TTC549 (cell line): ENCODE data around the gene NDRG3.

Experiments used
- FAIRE-seq: peaks from 2 replicates; lab custom pipeline; 2012; peaks lifted over from hg19 to GRCh38; lab: Jason Lieb, UNC

The NDRG3 gene

GRCh38 chr20:36745927-36746659 is at the start of gene NDRG3:
Gene NDRG3, minus strand, starts transcription at chr20:36746090. Its CDS starts 24,355 bp downstream, at chr20:36721735.
- no peak for FAIRE-seq

GRCh38 chr20:36794116-36794474 is 48.2 kb upstream of the NDRG3 start:
- FAIRE-seq, result no peak

GRCh38 chr20:36793294-36794115 is 47.6 kb upstream of the NDRG3 start:
- FAIRE-seq, result no peak

- no peak for FAIRE-seq
Measured at GRCh38 chr20:36792422-36792821, 46.5 kb upstream of the NDRG3 start.

- no peak for FAIRE-seq
Measured at GRCh38 chr20:36791862-36792261, 46.0 kb upstream of the NDRG3 start.

GRCh38 chr20:36786663-36787062 is 40.8 kb upstream of the NDRG3 start:
- no peak for FAIRE-seq

- FAIRE-seq, result no peak
Measured at GRCh38 chr20:36786246-36786645, 40.4 kb upstream of the NDRG3 start.

GRCh38 chr20:36785308-36785707 is 39.4 kb upstream of the NDRG3 start:
- no peak for FAIRE-seq

- no peak for FAIRE-seq
Measured at GRCh38 chr20:36784900-36785299, 39.0 kb upstream of the NDRG3 start.

GRCh38 chr20:36784116-36784515 is 38.2 kb upstream of the NDRG3 start:
- no peak for FAIRE-seq

GRCh38 chr20:36779656-36780025 is 33.8 kb upstream of the NDRG3 start:
- FAIRE-seq, result no peak

GRCh38 chr20:36778831-36779655 is 33.2 kb upstream of the NDRG3 start:
- FAIRE-seq, result no peak

GRCh38 chr20:36777576-36777975 is 31.7 kb upstream of the NDRG3 start:
- FAIRE-seq, result no peak

GRCh38 chr20:36777167-36777566 is 31.3 kb upstream of the NDRG3 start:
- FAIRE-seq, result no peak

GRCh38 chr20:36775826-36776225 is 29.9 kb upstream of the NDRG3 start:
- FAIRE-seq, result no peak

- FAIRE-seq, result no peak
Measured at GRCh38 chr20:36775196-36775595, 29.3 kb upstream of the NDRG3 start.

- FAIRE-seq, result no peak
Measured at GRCh38 chr20:36773597-36774390, 27.9 kb upstream of the NDRG3 start, which contains the start of gene DSN1. Gene DSN1, minus strand, starts transcription at chr20:36773763. Its CDS starts 2,305 bp downstream, at chr20:36771458.

- FAIRE-seq, result no peak
Measured at GRCh38 chr20:36773107-36773596, 27.3 kb upstream of the NDRG3 start.

- FAIRE-seq, result no peak
Measured at GRCh38 chr20:36770680-36771079, 24.8 kb upstream of the NDRG3 start.

- no peak for FAIRE-seq
Measured at GRCh38 chr20:36768768-36769430, 23.0 kb upstream of the NDRG3 start.

GRCh38 chr20:36761125-36761524 is 15.2 kb upstream of the NDRG3 start:
- FAIRE-seq, result no peak
